H1 (cell line): Measurements from ENCODE around the gene AGRP.

ENCODE experiments used
- BACH1 ChIP-seq: IDR thresholded peaks from 2 replicates; pipeline ENCODE4 v1.6.1; 2012; ENCODE audit warnings: low read length, improper control_type of control experiment
- CTCF ChIP-seq, 3 experiments: IDR thresholded peaks; 1 replicate in 2 of 3; 2 replicates in 1 of 3; pipeline versions ENCODE4 v1.5.1 to v1.6.1; 2011; ENCODE audit warnings: low read length in 3 of 3, mild to moderate bottlenecking in 3 of 3, inconsistent platforms in 2 of 3, low read depth in 1 of 3, moderate library complexity in 1 of 3; ENCODE audit not compliant: insufficient read depth in 1 of 3; ENCODE audit errors: control extremely low read depth in 1 of 3
- JUN ChIP-seq: IDR thresholded peaks from 2 replicates; pipeline ENCODE4 v1.6.1; 2011; ENCODE audit warnings: low read depth, mild to moderate bottlenecking, improper control_type of control experiment, low read length
- POLR2A ChIP-seq, 2 experiments: IDR thresholded peaks; 1 replicate in 1 of 2; 2 replicates in 1 of 2; pipeline ENCODE4 v1.6.1; 2011; ENCODE audit warnings: low read depth in 2 of 2, low read length in 2 of 2, mild to moderate bottlenecking in 2 of 2; ENCODE audit errors: control extremely low read depth in 1 of 2
- SIX5 ChIP-seq: IDR thresholded peaks from 2 replicates; pipeline ENCODE4 v1.6.1; 2011; ENCODE audit warnings: mild to moderate bottlenecking, low read depth, low read length
- SUZ12 ChIP-seq: fragments of 200-600 bp; sonication (generic); IDR thresholded peaks from 2 replicates; pipeline ENCODE4 v1.6.1; 2012; ENCODE audit warnings: mild to moderate bottlenecking, inconsistent platforms, low read length, moderate library complexity, mixed read lengths

GRCh38 chr16:67506468-67506867 is 23.1 kb upstream of the AGRP start:
- TF ChIP-seq SUZ12 (no peak), CTCF (IDR thresholded peaks at IDR 0.05; ENCODE audit: control extremely low read depth in 1 of 3, insufficient read depth in 1 of 3, low read depth in 1 of 3, low read length in 3 of 3) (no peak), SIX5 (no peak), JUN (no peak), BACH1 (no peak), POLR2A (IDR thresholded peaks at IDR 0.05; ENCODE audit: control extremely low read depth in 1 of 2, low read depth in 2 of 2, low read length in 2 of 2) (no peak)
